Measurements from ENCODE around the gene CPS1. TPM values are rescaled to one million over a fixed set of nuclear protein-coding genes. Genes with fewer than 3 reads are reported as not detected.

Gene CPS1
- total and polyA plus RNA-seq, 12 donors, result 0.86 to 8.2 (median 2.6) TPM

- Histone ChIP-seq H3K27ac (no peak overlapping the region), H3K4me1 (no peaks in the 10 kb centered on the region), H3K9me3 (no peaks in the 10 kb centered on the region), H3K36me3 (no peaks in the 10 kb centered on the region), H3K27me3 (no peaks in the 10 kb centered on the region), H3K4me3 (no peak overlapping the region)
- ATAC-seq (no peak), DNase-seq (no peak)
- 85 to 94% methylated on average over 3 of the region's 3 CpGs for WGBS, 2 donors
- no peak for TF ChIP-seq CTCF (IDR thresholded peaks at IDR 0.05)
- intact Hi-C loops (cut with DNase I), result no loop called here
These were observed 165.7 kb downstream of the CPS1 start for GRCh38 chr2:210722092-210722491.

- DNase-seq, result no peak
These were observed 171.2 kb downstream of the CPS1 start for GRCh38 chr2:210727549-210727948.

More at GRCh38 chr2:210727549-210727948, 171.2 kb downstream of the CPS1 start:
- Histone ChIP-seq H3K36me3 (no peaks in the 10 kb centered on the region), H3K4me1 (no peaks in the 10 kb centered on the region), H3K4me3 (no peak overlapping the region), H3K9me3 (no peaks in the 10 kb centered on the region), H3K27me3 (no peaks in the 10 kb centered on the region), H3K27ac (no peak overlapping the region)
- ATAC-seq, result no peak
- TF ChIP-seq CTCF (IDR thresholded peaks at IDR 0.05), result no peak
- intact Hi-C loops (cut with DNase I), result no loop called here

Other genes with a start within 250 kb of the CPS1 start
- gene MYL1, start 241.4 kb upstream of the CPS1 start, total RNA-seq, result 1 to 10 TPM in 1 of 10 donors, under 1 TPM in 5, not detected in 4; 0.34 to 3.1 (median 0.50) TPM
- under 1 TPM in 1 of 2 donors, not detected in 1; 0.51 TPM for gene MYL1, start 241.4 kb upstream of the CPS1 start, polyA plus RNA-seq
- 10 to 100 TPM; 47.3 to 76.1 (median 65.7) TPM for gene LANCL1, start 79.8 kb upstream of the CPS1 start, total RNA-seq
- gene LANCL1, start 79.8 kb upstream of the CPS1 start, polyA plus RNA-seq, result 10 to 100 TPM in 1 of 2 donors, 1 to 10 TPM in 1; 5.9 to 13.1 TPM

Measured in heart right ventricle (tissue), 16 donors.